ENCODE results near the gene TUBGCP6.

TUBGCP6 gene

DNA sequence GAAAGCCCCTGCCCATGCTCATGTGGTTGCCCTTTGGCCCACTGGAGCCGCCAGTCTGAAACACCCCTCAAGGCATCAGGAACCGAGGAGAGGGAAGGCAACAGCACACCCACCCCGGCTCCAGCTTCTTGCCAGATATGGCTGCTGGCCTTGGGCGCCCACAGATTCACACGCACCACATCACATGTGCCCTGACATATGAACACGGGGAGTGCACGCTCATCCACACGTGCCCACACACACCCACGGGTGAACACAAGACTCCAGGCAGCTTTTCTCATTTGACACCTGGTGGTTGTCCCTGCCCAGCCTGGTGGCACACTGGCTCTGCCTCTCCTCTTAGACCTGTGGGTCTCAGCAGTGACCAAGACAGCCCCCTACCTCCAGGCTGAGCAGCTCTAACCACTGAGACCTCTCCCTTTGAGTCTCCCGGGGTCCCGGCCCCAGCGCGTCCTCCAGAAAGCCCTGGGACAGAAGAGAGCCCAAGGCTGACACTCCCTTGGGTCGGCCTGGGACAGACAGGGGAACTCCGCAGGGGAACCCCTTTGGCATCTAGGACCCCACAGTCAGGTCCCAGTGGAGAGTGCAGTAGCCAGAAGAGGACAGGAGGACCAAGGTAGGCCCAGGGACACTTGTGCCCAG, 19.4 kb upstream of the TUBGCP6 start:
- DNase-seq = no peak

- DNase-seq = no peak
Measured at GRCh38 chr22:50262973-50263617, 18.3 kb upstream of the TUBGCP6 start.

DNA sequence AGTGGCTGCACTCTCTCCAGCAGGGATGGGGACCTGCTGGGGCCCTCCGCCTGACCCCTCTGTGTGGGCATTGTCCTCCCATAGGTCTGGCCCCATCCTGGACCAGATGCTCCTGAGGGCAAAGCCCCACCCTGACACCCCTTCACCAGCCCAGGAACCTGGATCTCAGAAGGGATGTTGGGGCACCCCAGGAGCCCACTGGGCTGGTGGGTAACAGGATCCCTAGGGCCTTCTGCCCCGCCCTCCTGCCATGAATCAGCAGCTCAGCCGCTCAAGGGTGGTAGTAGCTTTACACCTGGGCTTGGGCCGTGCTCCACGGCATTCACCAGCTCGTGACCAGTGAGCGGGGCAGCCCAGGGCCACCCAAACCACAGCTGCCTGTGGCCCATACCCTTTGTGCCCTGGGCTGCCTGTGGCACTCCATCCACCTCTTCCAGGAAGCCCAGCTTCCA, 17.7 kb upstream of the TUBGCP6 start:
- no peak for DNase-seq

DNA sequence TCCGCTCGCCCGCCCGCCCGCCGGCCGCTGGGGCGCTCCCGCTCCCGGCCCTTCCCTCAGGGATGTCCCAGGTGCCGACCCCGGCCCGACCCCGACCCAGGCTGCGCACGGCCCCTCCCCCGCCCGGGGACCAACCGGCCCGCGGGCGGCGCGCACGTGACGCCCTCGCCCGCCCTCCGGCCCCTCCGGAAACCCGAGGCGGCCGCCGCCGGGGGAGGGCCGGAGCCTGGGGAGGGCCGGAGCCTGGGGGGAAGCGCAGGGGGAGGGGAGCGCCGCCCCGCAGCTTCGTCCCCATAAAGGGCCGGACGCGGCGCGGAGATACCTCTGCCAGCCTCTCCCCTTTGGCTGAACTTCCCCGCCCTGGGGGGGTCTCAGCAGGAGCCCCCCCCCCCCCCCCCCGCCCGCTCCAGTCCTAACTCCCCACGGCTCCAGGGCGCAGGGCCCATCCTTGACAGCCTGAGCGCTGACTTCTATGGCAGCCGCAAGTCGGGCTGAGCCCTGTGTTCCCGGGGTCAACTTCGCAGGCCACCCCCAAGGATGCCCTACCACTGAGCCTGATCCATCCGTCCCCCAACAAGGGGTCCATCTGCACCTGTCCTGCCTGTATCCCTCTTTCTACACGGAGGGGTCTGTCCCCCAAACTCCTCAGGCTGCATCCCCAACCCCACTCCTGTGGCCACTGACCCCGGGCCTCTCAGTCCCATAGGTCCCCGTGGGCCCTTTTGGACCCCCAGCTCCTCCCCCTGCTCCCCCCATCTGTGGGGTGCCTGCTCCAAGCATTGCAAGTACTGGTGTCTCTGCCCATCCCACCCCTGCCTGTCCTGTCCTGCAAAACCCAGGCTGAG, 17.0 kb upstream of the TUBGCP6 start, which contains the start of gene MAPK12:
Gene MAPK12 (minus strand): TSS at position 69 of the 845 bp plus-strand sequence. CDS start 174 bp downstream, outside the sequence.
- DNase-seq = no peak

DNA sequence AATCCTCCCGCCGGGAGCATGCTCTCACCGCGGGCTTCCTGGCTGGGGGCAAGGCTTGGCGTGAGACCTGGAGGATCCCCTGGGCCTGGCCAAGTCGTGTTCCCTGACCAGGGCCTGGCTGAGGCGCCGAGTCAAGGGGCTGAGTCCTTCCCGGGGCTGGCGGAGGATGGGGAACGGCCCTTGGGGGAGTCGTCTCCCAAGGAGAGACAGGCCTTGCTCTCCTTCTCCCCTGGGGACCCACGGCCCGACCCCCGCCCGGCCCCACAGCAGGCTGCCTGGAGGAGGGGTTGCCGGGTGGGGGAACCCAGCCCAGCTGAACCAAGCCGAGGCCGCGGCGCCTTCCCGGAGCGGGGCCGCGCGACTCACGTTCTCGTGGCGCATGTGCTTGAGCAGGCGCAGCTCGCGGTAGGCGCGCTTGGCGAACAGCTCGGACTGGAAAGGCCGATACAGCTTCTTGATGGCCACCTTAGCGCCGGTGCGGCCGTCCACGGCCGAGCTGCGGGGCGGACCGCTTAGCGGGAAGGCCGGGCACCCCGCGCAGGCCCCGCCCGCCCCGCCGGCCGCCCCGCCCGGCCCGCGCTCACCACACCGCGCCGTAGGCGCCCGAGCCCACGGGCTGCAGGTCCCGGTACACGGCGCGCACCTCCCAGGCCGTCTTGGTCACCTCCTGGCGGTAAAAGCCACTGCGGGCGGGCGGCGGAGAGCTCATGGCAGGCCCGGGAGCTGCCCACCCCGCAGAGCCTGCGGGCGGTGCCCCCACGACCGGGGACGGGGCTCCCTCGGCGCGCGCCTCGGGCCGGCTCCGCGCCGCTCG, 16.2 kb upstream of the TUBGCP6 start:
- peak; percentile 21 for DNase-seq

GRCh38 chr22:50260434-50260800, 15.6 kb upstream of the TUBGCP6 start:
- no peak for DNase-seq

GRCh38 chr22:50259302-50259701, 14.5 kb upstream of the TUBGCP6 start:
- no peak for DNase-seq

- DNase-seq = no peak
Measured at GRCh38 chr22:50258361-50259292, 13.8 kb upstream of the TUBGCP6 start.

DNA sequence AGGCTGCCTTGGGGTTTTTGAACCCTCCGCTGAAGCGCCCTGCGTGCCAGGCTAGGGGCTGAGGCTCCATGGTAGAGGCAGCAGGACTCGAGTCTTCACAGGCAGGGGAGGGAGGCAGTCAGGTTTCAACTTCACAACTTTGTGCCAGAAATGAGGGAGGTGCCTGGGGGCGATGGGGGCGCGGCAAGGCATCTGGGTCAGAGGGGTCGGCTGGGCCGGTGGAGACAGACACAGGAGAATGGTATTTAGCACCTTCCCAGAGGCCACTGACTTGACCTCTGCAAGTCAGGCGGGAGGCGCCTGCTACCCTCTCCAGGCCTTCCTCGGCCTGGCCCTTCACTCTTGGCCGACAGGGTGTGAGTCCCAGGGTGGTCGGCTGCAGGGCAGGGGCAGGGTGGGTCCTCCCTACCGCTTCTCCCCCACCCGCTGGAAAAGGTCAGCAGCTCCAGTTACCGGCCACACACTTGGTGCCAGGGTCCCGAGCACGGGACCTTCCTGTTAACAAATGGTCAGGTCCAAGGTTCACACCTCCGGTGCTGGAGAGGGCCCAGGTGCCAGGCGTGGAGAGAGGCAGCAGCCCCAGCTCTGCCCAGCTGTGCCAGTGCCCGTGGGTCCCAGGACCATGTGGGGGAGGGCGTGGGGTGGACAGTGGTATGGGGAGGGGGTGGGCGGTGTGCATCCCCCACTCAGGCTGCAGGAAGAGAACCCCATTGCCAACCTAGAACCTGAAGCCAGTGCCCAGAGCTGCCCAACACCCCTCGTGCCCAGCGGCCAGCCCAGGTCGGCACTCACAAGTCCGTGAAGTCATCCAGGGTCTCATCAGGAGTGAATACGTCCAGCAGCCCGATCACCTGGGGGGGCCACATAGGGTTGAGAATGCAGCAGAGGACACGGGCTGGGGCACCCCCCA, 12.9 kb upstream of the TUBGCP6 start:
- no peak for DNase-seq

- no peak for DNase-seq
Measured at GRCh38 chr22:50257041-50257440, 12.2 kb upstream of the TUBGCP6 start.

- DNase-seq = no peak
Measured at GRCh38 chr22:50256258-50256862, 11.5 kb upstream of the TUBGCP6 start.

GRCh38 chr22:50255607-50256006, 10.8 kb upstream of the TUBGCP6 start:
- DNase-seq = no peak

GRCh38 chr22:50255099-50255498, 10.3 kb upstream of the TUBGCP6 start:
- DNase-seq = no peak

- DNase-seq = no peak
Measured at GRCh38 chr22:50253941-50254340, 9.1 kb upstream of the TUBGCP6 start.

- DNase-seq = no peak
Measured at GRCh38 chr22:50253046-50253915, 8.5 kb upstream of the TUBGCP6 start.

DNA sequence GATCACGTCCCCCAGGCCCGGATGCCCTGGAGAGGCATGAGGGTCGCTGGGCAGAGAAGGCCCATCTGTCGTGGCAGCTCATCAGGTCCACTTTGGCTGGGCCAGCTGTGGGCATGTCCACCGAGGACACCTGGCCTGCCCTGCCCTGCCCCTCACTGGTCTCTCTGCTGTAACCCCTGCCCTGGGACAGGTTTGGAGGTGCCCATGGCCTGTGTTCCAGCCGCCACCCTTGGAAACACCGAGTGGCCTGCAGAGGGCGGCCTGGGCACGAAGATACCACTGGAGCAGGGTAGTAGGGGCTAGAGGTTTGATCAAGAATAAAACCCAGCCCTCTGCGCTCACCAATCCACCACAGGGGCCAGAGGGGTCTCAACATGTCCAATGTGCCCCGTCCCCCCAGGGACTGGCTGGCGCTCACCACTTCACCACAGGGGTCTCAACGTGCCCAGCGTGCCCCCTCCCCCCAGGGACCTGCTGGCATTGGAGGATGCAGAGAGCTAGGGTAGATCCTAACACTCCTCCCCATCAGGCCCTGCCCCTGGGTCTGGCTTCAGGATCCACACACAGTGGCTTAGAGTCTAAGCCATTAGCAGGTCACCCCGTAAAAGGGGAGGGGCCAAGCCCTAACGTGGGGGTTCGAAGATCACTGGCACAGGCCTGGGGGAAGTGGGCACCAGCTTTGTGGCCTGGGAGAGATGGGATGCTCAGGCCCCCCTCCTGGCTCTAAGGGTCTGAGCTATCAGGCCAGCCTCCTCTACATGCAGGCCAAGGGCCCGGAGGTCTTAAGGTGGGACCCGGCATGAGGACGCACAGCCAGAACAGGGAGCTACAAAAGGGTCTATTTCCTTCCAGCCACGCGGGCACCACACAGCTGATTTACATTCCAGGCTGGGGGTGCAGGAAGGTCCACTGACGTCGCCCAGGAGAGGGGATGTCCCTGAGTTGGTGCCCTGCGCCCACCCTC, 7.5 kb upstream of the TUBGCP6 start:
- peak; percentile 28 for DNase-seq

DNA sequence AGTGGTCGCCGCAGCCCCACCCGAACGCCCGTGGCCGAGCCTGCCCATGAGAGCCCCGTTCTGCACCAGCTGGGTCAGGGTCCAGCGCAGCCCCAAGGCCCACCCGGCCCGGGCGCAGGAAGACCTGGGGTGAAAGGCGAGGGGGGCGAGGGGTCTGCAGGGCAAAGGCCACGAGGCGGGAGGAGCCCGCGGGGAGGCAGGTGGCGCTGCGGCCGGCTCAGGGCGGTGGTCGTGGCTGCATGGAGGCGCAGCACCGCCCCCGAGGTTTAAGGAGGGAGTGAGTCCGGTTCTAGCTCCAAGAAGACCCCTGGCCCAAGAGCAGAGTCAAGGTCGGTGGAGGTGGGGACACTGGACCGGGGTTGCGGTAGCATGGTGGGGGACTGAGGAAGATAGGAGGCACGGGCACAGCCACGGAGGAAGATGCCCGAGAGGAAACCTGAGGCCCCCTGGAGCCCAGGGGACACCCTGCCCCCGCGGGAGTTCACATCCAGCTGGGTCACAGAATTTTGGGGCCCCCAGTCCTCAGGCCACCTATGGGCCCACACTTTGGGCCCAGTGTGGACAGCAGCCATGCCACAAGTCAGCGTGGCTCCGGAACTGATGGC, 6.8 kb upstream of the TUBGCP6 start:
- DNase-seq = no peak
